SJSA1 (cell line): ENCODE results near the gene TAS2R60. TPM values are rescaled to one million over a fixed set of nuclear protein-coding genes. Genes with fewer than 3 reads are reported as not detected.
"Not testable (repeated sequence)": the region's sequence is repeated elsewhere in the genome, so short reads cannot be mapped to it uniquely, and the experiment has no call there.

Experiments used
- DNase-seq, 2 experiments: peaks; one replicate each; pipeline ENCODE4 v3.0.0-alpha.2; 2015 to 2020; ENCODE audit warnings: low spot score in 2 of 2, low read depth in 1 of 2
- H3K27ac ChIP-seq: fragments of 250-450 bp; sonication (Bioruptor Pico); 2 replicates; pipeline ENCODE4 v1.5.1; 2020; ENCODE audit warnings: mild to moderate bottlenecking, moderate library complexity
- H3K27me3 ChIP-seq: fragments of 250-450 bp; sonication (Bioruptor Pico); replicated peaks from 2 replicates; pipeline ENCODE4 v1.5.1; 2020; ENCODE audit warnings: mild to moderate bottlenecking, moderate library complexity
- H3K36me3 ChIP-seq: fragments of 250-450 bp; sonication (Bioruptor Pico); 2 replicates; pipeline ENCODE4 v1.5.1; 2020; ENCODE audit warnings: mild to moderate bottlenecking
- H3K4me1 ChIP-seq: fragments of 250-450 bp; sonication (Bioruptor Pico); replicated peaks from 2 replicates; pipeline ENCODE4 v1.6.1; 2021; ENCODE audit warnings: mild to moderate bottlenecking
- H3K4me3 ChIP-seq: fragments of 250-450 bp; sonication (Bioruptor Pico); 2 replicates; pipeline ENCODE4 v1.5.1; 2020; ENCODE audit warnings: mild to moderate bottlenecking
- H3K9me3 ChIP-seq: fragments of 250-450 bp; sonication (Bioruptor Pico); replicated peaks from 2 replicates; pipeline ENCODE4 v1.5.1; 2020; ENCODE audit warnings: mild to moderate bottlenecking
- total RNA-seq: library from RNA; depleted of rRNA; stranded (reverse); fragments of >200 nt; shearing (Covaris generic); gene quantifications from 2 replicates; pipeline ENCODE4 v1.2.3, GENCODE V29; 2014; rRNA removed

Gene TAS2R60
- total RNA-seq, 1 experiment from 2014 or later, result not detected

GRCh38 chr7:143485500-143485899 lies 42.2 kb downstream of the TAS2R60 start:
- Histone ChIP-seq H3K36me3 (no peaks in the 10 kb centered on the region), H3K27me3 (0 out of 2 replicates have a peak, but pooled peaks cover 1% of the 10 kb centered on the region), H3K9me3 (no peaks in the 10 kb centered on the region), H3K27ac (no peak overlapping the region), H3K4me1 (no peaks in the 10 kb centered on the region), H3K4me3 (no peak overlapping the region)
- DNase-seq, result no peak

- H3K4me1 ChIP-seq, H3K4me3 ChIP-seq, H3K36me3 ChIP-seq, H3K27me3 ChIP-seq, H3K27ac ChIP-seq, DNase-seq, H3K9me3 ChIP-seq: not testable (repeated sequence)
These were observed 43.0 kb downstream of the TAS2R60 start for GRCh38 chr7:143486266-143486665.

- no peak for DNase-seq
- H3K4me3 ChIP-seq, result no peak overlapping the region
- no peaks in the 10 kb centered on the region for H3K9me3 ChIP-seq
- no peak overlapping the region for H3K27ac ChIP-seq
- H3K36me3 ChIP-seq, result no peaks in the 10 kb centered on the region
- H3K27me3 ChIP-seq, result no peaks in the 10 kb centered on the region
- peaks cover 3% of the 10 kb centered on the region; the same call in 1 of the 2 replicates for H3K4me1 ChIP-seq
These were observed 43.8 kb downstream of the TAS2R60 start for GRCh38 chr7:143487061-143487460.

GRCh38 chr7:143487566-143487965 lies 44.3 kb downstream of the TAS2R60 start:
- peaks cover 6% of the 10 kb centered on the region for H3K4me1 ChIP-seq
- H3K9me3 ChIP-seq, result no peaks in the 10 kb centered on the region
- no peak overlapping the region for H3K27ac ChIP-seq
- no peaks in the 10 kb centered on the region for H3K36me3 ChIP-seq
- no peak overlapping the region for H3K4me3 ChIP-seq
- DNase-seq, result no peak
- no peaks in the 10 kb centered on the region for H3K27me3 ChIP-seq

- Histone ChIP-seq H3K36me3 (no peaks in the 10 kb centered on the region), H3K27me3 (no peaks in the 10 kb centered on the region), H3K4me3 (no peak overlapping the region), H3K27ac (no peak overlapping the region), H3K4me1 (peaks cover 11% of the 10 kb centered on the region), H3K9me3 (no peaks in the 10 kb centered on the region)
- DNase-seq, result peak in 1 of 2 experiments; percentile 24
These were observed 47.6 kb downstream of the TAS2R60 start for GRCh38 chr7:143490717-143491306.

- Histone ChIP-seq H3K27me3 (no peaks in the 10 kb centered on the region), H3K9me3 (no peaks in the 10 kb centered on the region), H3K4me3 (no peak overlapping the region), H3K4me1 (peaks cover 11% of the 10 kb centered on the region), H3K27ac (no peak overlapping the region), H3K36me3 (no peaks in the 10 kb centered on the region)
- DNase-seq, result peak in 1 of 2 experiments; percentile 29
These were observed 48.8 kb downstream of the TAS2R60 start for GRCh38 chr7:143492043-143492471.

GRCh38 chr7:143492799-143493739 lies 49.8 kb downstream of the TAS2R60 start:
- Histone ChIP-seq H3K4me3 (no peak overlapping the region), H3K27ac (no peak overlapping the region), H3K9me3 (no peaks in the 10 kb centered on the region), H3K27me3 (no peaks in the 10 kb centered on the region), H3K4me1 (peaks cover 11% of the 10 kb centered on the region), H3K36me3 (no peaks in the 10 kb centered on the region)
- DNase-seq, result no peak

- H3K9me3 ChIP-seq, result no peaks in the 10 kb centered on the region
- H3K27ac ChIP-seq, result no peak overlapping the region
- H3K27me3 ChIP-seq, result no peaks in the 10 kb centered on the region
- H3K4me1 ChIP-seq, result peaks cover 11% of the 10 kb centered on the region
- H3K36me3 ChIP-seq, result no peaks in the 10 kb centered on the region
- DNase-seq, result no peak
- no peak overlapping the region for H3K4me3 ChIP-seq
These were observed 50.5 kb downstream of the TAS2R60 start for GRCh38 chr7:143493751-143494150.

Other genes starting within 250 kb of the TAS2R60 start
- gene TAS2R40, start 221.4 kb upstream of the TAS2R60 start, total RNA-seq, result not detected in 2 replicates
- 124 and 131 TPM in 2 replicates for gene GSTK1, start 180.0 kb upstream of the TAS2R60 start, total RNA-seq
- gene TMEM139, start 158.5 kb upstream of the TAS2R60 start, total RNA-seq, result not detected in 2 replicates
- 18.2 and 20.5 TPM in 2 replicates for gene CASP2, start 155.1 kb upstream of the TAS2R60 start, total RNA-seq
- gene CLCN1, start 127.3 kb upstream of the TAS2R60 start, total RNA-seq, result not detected in 2 replicates
- 0.16 and 0.41 TPM in 2 replicates for gene FAM131B, start 80.7 kb upstream of the TAS2R60 start, total RNA-seq
- gene ZYX, start 62.1 kb upstream of the TAS2R60 start, total RNA-seq, result 68.7 and 86.5 TPM in 2 replicates
- not detected in 2 replicates for gene EPHA1, start 34.6 kb upstream of the TAS2R60 start, total RNA-seq
- gene TAS2R41, start 34.4 kb downstream of the TAS2R60 start, total RNA-seq, result not detected in 2 replicates
- gene CTAGE15, start 128.3 kb downstream of the TAS2R60 start, total RNA-seq, result 0.13 and 0.22 TPM in 2 replicates
- gene TCAF2, start 177.5 kb downstream of the TAS2R60 start, total RNA-seq, result 1.2 and 2.2 TPM in 2 replicates